ENCODE results near the gene GLIS2. TPM values are rescaled to one million over a fixed set of nuclear protein-coding genes. Genes with fewer than 3 reads are reported as not detected.

Gene GLIS2
- total RNA-seq, 1 experiment from 2014 or later = 22.1 TPM

DNA sequence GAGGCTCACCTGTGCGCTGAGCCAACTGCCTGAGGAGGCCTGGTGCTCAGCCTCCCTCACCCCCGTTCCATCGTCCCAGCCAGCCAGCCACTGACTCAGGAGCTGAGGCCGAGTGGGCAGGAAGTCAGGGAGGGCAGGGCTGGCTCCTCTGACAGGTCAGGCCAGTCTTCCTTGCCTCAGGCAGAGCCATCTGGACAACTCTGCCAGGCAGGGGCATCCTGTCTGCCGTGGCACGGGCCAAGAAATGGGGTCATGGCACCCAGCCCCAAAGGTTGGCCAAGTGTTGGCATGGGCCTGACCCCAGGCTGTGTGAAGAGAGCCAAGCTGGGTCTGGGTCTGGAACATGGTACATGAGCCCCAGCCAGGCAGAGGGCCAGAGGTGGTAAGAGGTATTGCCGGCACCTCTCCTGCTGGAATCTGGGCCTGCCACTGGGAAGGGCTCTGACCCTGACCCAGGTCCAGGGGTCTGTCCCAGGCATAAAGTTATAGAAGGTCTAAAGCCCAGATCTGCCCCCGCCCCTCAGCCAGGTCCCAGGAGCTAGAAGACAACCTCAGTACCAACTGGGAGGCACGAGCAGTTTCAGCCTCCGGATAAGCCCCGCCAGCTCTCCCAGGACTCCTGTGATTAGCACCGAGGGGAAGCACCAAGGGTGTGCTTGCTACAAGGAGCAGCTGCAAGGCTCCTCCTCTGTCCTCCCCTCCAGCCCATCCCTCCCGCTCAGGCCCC, 53.3 kb downstream of the GLIS2 start:
- Mint-ChIP-seq H3K36me3 (ENCODE audit: insufficient read depth, unreplicated experiment) (peaks cover 34% of the 10 kb centered on the region), H3K4me1 (ENCODE audit: low read depth, unreplicated experiment) (peaks cover 38% of the 10 kb centered on the region), H3K4me3 (ENCODE audit: low read depth, unreplicated experiment) (no peak overlapping the region), H3K27me3 (ENCODE audit: unreplicated experiment) (no peaks in the 10 kb centered on the region), H3K27ac (ENCODE audit: unreplicated experiment) (peak overlapping the region; percentile 47), H3K9me3 (ENCODE audit: low read depth, unreplicated experiment) (no peaks in the 10 kb centered on the region)
- BruUV-seq (replicated peaks) = no TSS peak
- intact Hi-C loops (cut with micrococcal nuclease; ENCODE audit: unreplicated experiment) = no loop called here
- TF ChIP-seq, protein P1, sequence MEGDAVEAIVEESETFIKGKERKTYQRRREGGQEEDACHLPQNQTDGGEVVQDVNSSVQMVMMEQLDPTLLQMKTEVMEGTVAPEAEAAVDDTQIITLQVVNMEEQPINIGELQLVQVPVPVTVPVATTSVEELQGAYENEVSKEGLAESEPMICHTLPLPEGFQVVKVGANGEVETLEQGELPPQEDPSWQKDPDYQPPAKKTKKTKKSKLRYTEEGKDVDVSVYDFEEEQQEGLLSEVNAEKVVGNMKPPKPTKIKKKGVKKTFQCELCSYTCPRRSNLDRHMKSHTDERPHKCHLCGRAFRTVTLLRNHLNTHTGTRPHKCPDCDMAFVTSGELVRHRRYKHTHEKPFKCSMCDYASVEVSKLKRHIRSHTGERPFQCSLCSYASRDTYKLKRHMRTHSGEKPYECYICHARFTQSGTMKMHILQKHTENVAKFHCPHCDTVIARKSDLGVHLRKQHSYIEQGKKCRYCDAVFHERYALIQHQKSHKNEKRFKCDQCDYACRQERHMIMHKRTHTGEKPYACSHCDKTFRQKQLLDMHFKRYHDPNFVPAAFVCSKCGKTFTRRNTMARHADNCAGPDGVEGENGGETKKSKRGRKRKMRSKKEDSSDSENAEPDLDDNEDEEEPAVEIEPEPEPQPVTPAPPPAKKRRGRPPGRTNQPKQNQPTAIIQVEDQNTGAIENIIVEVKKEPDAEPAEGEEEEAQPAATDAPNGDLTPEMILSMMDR (IDR thresholded peaks at IDR 0.05; ENCODE audit: unreplicated experiment) = no peak
- CTCF ChIA-PET = interaction anchor here (0.5 to 2.4 kb wide), 10 partner anchors 9 to 1295 kb away, joined by 3 to 14 read pairs (median 3); no protein-coding TSS in a partner anchor
- DNase-seq = peak; percentile 80

GRCh38 chr16:4370151-4370550, 54.3 kb downstream of the GLIS2 start:
- no peak overlapping the region for H3K27ac Mint-ChIP-seq (ENCODE audit: unreplicated experiment)
- no TSS peak for BruUV-seq (replicated peaks)
- TF ChIP-seq, protein P1 (IDR thresholded peaks at IDR 0.05; ENCODE audit: unreplicated experiment) = no peak
- no peak for DNase-seq
- H3K9me3 Mint-ChIP-seq (ENCODE audit: low read depth, unreplicated experiment) = no peaks in the 10 kb centered on the region
- no peaks in the 10 kb centered on the region for H3K27me3 Mint-ChIP-seq (ENCODE audit: unreplicated experiment)
- peaks cover 48% of the 10 kb centered on the region for H3K4me1 Mint-ChIP-seq (ENCODE audit: low read depth, unreplicated experiment)
- H3K36me3 Mint-ChIP-seq (ENCODE audit: insufficient read depth, unreplicated experiment) = peaks cover 41% of the 10 kb centered on the region
- CTCF ChIA-PET = interaction anchor here (2.4 kb wide), 1 partner anchor 33 kb away, joined by 14 read pairs; no protein-coding TSS in a partner anchor
- H3K4me3 Mint-ChIP-seq (ENCODE audit: low read depth, unreplicated experiment) = no peak overlapping the region
- intact Hi-C loops (cut with micrococcal nuclease; ENCODE audit: unreplicated experiment) = no loop called here

DNA sequence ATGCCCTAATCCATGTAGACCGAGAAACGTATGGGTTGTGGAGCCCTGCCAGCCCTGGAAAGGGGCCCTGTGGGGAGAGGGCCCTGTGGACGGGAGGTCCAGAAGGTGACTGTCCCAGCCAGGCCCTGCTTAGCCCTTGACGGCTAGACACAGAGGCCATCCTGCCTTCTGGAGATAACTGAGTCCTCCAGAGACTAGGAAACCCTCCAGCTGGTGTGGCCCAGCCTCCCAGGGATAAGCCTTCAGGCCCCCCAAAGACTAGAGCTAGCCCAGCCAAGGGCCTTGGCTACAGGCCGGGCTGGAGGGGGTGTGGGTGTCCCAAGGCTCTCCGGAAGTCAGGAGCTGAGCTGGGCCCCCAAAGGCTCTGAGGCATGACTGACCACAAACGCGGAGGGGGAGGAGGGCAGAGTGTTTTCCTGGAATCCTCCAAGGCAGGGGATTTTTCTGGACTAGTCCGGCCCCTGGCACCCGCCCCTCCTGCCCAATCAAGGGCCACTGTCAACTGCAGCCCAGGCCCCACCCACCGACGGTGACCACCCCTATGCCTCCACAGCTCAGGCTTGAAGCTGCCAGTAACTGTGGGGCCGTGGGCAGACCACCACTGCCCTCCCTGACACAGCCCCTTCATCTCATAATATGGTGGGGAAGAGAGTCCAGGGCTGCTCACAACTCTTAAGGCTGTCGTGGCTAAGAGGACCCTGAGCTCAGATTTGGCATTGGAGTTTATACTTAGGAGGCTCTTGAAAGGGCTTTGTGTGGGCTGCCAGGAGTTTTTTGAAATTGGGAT, 54.9 kb downstream of the GLIS2 start:
- DNase-seq = no peak
- BruUV-seq (replicated peaks) = no TSS peak
- Mint-ChIP-seq H3K27me3 (ENCODE audit: unreplicated experiment) (no peaks in the 10 kb centered on the region), H3K27ac (ENCODE audit: unreplicated experiment) (peak overlapping the region; percentile 39), H3K4me3 (ENCODE audit: low read depth, unreplicated experiment) (peak overlapping the region; percentile 75), H3K9me3 (ENCODE audit: low read depth, unreplicated experiment) (no peaks in the 10 kb centered on the region), H3K4me1 (ENCODE audit: low read depth, unreplicated experiment) (peaks cover 54% of the 10 kb centered on the region), H3K36me3 (ENCODE audit: insufficient read depth, unreplicated experiment) (peaks cover 46% of the 10 kb centered on the region)
- TF ChIP-seq, protein P1 (IDR thresholded peaks at IDR 0.05; ENCODE audit: unreplicated experiment) = no peak
- CTCF ChIA-PET = no interaction called here
- intact Hi-C loops (cut with micrococcal nuclease; ENCODE audit: unreplicated experiment) = no loop called here

GRCh38 chr16:4371357-4372000, 55.6 kb downstream of the GLIS2 start, which contains the start of gene VASN:
VASN (plus strand) TSS chr16:4371848; CDS start chr16:4380878, 9,030 bp downstream.
- Mint-ChIP-seq H3K9me3 (ENCODE audit: low read depth, unreplicated experiment) (no peaks in the 10 kb centered on the region), H3K4me1 (ENCODE audit: low read depth, unreplicated experiment) (peaks cover 57% of the 10 kb centered on the region), H3K27me3 (ENCODE audit: unreplicated experiment) (no peaks in the 10 kb centered on the region), H3K36me3 (ENCODE audit: insufficient read depth, unreplicated experiment) (peaks cover 53% of the 10 kb centered on the region), H3K4me3 (ENCODE audit: low read depth, unreplicated experiment) (peak within 1 kb of the TSS; percentile 75), H3K27ac (ENCODE audit: unreplicated experiment) (peak within 1 kb of the TSS; percentile 39)
- no TSS peak for BruUV-seq (replicated peaks)
- CTCF ChIA-PET = no interaction called here
- peak; percentile 89 for DNase-seq
- intact Hi-C loops (cut with micrococcal nuclease; ENCODE audit: unreplicated experiment) = no loop called here
- TF ChIP-seq, protein P1 (IDR thresholded peaks at IDR 0.05; ENCODE audit: unreplicated experiment) = no peak
